Measurements from ENCODE around the gene SNRPD1.
"Not testable (repeated sequence)": the region's sequence is repeated elsewhere in the genome, so short reads cannot be mapped to it uniquely, and the experiment has no call there.

SNRPD1 gene

DNA sequence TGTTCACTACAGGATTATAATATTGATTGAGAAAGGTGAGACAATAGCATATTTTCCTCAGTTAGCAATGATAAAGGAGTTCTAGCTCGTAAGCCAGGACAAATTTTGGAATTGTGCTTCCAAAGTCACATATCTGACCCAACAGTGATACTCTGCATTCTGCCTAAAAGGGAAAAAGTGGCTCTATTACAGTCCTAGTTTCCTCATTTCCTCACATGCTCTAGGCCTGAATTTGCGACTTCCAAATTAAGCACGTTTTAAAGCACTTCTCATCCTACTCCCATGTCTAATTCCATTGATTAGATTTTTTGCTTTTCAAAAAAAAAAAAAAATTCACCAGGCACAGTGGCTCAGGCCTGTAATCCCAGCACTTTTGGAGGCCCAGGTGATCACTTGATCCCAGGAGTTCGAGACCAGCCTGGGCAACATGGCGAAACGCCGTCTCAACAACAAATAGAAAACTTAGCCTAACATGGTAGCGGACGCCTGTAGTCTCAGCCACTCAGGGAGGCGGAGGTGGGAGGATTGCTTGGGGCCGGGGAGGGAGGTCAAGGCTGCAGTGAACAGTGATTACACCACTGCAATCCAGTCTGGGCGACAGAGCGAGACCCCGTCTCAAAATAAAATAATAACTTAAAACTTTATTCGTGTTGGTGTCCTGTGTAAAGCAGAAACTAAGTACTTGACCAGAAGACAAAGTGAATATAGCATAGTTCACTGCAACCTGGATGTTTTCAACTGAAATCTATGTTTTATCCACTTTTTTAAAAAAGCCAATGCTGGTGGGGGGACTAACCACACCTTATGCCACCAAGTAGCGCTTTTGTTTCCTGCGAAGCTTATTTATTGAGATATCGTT, 13.2 kb upstream of the SNRPD1 start:
- in situ Hi-C loops (cut with MboI; ENCODE audit: low pct_unique_long_range_greater_than_20kb, low sequenced_read_pairs, unreplicated experiment): no loop called here
- TF ChIP-seq, protein P1, sequence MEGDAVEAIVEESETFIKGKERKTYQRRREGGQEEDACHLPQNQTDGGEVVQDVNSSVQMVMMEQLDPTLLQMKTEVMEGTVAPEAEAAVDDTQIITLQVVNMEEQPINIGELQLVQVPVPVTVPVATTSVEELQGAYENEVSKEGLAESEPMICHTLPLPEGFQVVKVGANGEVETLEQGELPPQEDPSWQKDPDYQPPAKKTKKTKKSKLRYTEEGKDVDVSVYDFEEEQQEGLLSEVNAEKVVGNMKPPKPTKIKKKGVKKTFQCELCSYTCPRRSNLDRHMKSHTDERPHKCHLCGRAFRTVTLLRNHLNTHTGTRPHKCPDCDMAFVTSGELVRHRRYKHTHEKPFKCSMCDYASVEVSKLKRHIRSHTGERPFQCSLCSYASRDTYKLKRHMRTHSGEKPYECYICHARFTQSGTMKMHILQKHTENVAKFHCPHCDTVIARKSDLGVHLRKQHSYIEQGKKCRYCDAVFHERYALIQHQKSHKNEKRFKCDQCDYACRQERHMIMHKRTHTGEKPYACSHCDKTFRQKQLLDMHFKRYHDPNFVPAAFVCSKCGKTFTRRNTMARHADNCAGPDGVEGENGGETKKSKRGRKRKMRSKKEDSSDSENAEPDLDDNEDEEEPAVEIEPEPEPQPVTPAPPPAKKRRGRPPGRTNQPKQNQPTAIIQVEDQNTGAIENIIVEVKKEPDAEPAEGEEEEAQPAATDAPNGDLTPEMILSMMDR (IDR thresholded peaks at IDR 0.05; ENCODE audit: extremely low read depth, insufficient read depth, missing control alignments): no peak
- no peak for DNase-seq (ENCODE audit: low spot score)

DNA sequence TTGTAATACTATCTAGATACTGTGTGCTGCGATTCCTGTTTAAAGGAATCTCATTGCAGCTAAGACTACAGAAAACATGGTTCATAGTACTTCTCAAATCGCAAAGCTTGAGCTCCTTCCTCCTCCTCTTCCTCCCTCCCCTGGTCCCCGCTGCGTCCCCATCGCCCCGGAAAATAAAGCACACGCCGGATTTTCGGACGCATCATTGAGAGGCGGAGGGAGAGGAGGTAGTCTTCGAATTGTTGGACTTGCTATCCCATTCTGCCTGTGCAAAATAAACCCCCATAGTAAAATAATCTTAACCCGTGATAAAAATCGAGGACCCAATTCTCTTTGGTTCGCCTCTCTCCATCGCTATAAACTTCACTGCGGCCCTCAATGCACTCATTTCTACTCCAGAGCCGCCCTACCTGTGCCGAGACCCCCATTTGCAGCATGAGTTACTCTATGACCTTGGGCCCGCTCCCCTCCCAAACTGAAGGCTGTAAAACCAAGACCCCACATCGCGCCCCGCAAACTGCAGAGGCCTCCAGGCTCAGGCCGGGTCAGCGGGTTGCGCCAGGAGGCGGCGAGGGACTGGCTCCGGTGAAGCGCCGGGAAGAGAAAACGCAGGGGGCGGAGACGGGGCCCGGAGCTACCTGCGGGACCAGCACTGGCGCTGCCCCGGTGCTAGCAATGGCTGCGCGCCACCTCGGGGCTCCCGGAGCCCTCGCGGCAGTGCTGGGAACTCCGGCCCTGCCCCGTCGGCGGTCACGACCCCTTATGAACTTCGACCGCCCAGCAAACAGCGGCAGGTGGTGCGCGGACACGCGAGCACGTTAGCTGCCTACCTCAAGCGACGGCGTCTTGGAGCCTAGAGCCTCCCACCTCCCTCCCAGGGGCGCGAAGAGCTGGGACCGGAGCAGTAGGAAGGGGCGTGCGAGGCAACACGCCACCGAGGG, 12.3 kb upstream of the SNRPD1 start:
- TF ChIP-seq, protein P1 (IDR thresholded peaks at IDR 0.05; ENCODE audit: extremely low read depth, insufficient read depth, missing control alignments): no peak
- in situ Hi-C loops (cut with MboI; ENCODE audit: low pct_unique_long_range_greater_than_20kb, low sequenced_read_pairs, unreplicated experiment): no loop called here
- DNase-seq (ENCODE audit: low spot score): peak; percentile 66

- DNase-seq (ENCODE audit: low spot score): peak; percentile 95
- in situ Hi-C loops (cut with MboI; ENCODE audit: low pct_unique_long_range_greater_than_20kb, low sequenced_read_pairs, unreplicated experiment): no loop called here
- TF ChIP-seq, protein P1 (IDR thresholded peaks at IDR 0.05; ENCODE audit: extremely low read depth, insufficient read depth, missing control alignments): peak; percentile 92
These were observed 11.3 kb upstream of the SNRPD1 start, which contains the start of gene ESCO1 for GRCh38 chr18:21600526-21601410. ESCO1 (minus strand) TSS chr18:21600704; CDS start chr18:21574843, 25,861 bp downstream.

DNA sequence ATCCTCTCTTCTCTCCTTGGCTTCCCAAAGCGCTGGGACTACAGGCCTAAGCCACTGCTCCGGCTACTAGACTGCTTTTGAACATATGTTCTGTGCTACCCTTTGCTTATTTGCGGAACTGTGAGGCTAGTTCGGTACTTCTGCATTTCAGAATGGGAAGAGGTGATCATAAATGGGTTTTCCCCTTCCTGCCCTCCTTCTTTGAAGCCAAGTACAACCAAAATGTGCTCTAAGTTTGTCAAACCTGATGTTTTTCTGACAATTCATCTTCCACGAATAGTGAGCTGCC, 9.9 kb upstream of the SNRPD1 start:
- TF ChIP-seq, protein P1 (IDR thresholded peaks at IDR 0.05; ENCODE audit: extremely low read depth, insufficient read depth, missing control alignments): no peak
- peak; percentile 32 for DNase-seq (ENCODE audit: low spot score)
- in situ Hi-C loops (cut with MboI; ENCODE audit: low pct_unique_long_range_greater_than_20kb, low sequenced_read_pairs, unreplicated experiment): no loop called here

DNA sequence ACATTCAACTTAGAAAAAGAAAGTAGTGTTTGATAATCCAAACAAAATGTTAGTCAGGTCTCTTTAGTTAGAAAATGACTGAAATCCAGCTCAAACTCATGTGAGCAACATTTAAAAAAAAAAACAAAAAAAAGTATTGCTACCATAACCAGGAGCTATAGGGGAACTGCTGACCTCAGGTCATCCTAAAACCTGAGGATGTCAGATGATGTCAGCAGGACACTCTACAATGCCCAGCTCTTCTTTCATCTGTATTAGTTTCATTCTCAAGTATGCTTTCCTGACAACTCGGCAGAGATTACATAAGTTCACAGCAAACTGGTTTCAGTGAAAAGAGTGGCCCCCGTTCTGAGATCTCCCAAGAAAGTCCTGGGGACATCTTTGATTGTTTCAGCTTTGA, 7.4 kb upstream of the SNRPD1 start:
- TF ChIP-seq, protein P1 (IDR thresholded peaks at IDR 0.05; ENCODE audit: extremely low read depth, insufficient read depth, missing control alignments): no peak
- in situ Hi-C loops (cut with MboI; ENCODE audit: low pct_unique_long_range_greater_than_20kb, low sequenced_read_pairs, unreplicated experiment): no loop called here
- no peak for DNase-seq (ENCODE audit: low spot score)

DNA sequence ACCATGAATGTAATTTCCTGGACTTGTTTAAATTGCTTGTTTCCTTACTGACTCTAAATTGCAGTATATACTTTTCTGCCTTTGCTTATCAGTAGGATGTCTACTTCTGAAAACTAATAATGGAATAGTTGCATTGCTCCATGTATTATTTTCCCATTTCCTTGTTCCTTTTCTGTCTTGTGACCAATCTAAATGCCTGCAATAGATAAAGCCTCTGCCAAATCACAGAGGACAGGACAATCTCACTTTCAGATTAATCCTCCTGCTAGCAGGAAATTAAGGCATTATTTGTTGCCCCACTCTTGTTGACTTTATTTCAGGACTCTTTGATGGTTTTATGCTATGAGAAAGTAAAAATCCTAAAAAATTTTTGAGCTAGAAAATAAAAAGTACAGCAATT, 6.9 kb upstream of the SNRPD1 start:
- DNase-seq (ENCODE audit: low spot score): no peak
- in situ Hi-C loops (cut with MboI; ENCODE audit: low pct_unique_long_range_greater_than_20kb, low sequenced_read_pairs, unreplicated experiment): no loop called here
- TF ChIP-seq, protein P1 (IDR thresholded peaks at IDR 0.05; ENCODE audit: extremely low read depth, insufficient read depth, missing control alignments): no peak

DNA sequence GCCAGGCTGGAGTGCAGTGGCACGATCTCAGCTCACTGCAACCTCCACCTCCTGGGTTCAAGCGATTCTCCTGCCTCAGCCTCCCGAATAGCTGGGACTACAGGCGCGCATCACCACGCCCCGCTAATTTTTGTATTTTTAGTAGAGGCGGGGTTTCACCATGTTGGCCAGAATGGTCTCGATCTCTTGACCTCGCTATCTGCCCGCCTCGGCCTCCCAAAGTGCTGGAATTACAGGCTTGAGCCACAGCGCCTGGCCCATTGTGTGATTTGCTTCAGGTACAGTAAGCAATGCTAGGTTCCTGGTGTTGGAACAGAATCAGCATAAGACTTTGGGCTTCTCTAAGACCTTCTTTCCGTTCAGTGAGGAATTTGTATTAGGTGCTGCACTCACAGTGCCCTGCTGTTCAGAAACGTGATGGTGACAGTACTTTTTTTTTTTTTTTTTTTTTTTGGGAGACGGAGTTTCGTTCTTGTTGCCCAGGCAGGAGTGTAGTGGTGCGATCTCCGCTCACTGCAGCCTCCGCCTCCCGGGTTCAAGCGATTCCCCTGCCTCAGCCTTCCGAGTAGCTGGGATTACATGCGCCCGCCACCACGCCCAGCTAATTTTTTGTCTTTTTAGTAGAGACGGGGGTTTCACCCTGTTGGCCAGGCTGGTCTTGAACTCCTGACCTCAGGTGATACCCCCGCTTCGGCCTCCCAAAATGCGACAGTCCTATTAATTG, 551 bp upstream of the SNRPD1 start:
- in situ Hi-C loops (cut with MboI; ENCODE audit: low pct_unique_long_range_greater_than_20kb, low sequenced_read_pairs, unreplicated experiment); DNase-seq (ENCODE audit: low spot score): not testable (repeated sequence)

- in situ Hi-C loops (cut with MboI; ENCODE audit: low pct_unique_long_range_greater_than_20kb, low sequenced_read_pairs, unreplicated experiment): not testable (repeated sequence)
These were observed 9.5 kb downstream of the SNRPD1 start for GRCh38 chr18:21621640-21622039.

More at GRCh38 chr18:21621640-21622039, 9.5 kb downstream of the SNRPD1 start:
- not testable (repeated sequence) for DNase-seq (ENCODE audit: low spot score)
